A673 (cell line): Measurements from ENCODE around the gene ADGRF1. TPM values are rescaled to one million over a fixed set of nuclear protein-coding genes. Genes with fewer than 3 reads are reported as not detected.

Experiments
- BruUV-seq: library from RNA; stranded (reverse); fragments of 400-500 nt; replicated peaks from 2 replicates; lab custom pipeline; 2021; lab: Mats Ljungman, UMichigan
- CTCF ChIA-PET: fragments of 300-600 bp; sonication (Branson Sonifier 250); formaldehyde crosslinking; loops from one replicate; lab custom pipeline; 2022; ENCODE audit warnings: antibody characterized with exemption; lab: Charles Lee
- POLR2A ChIA-PET: fragments of 300-600 bp; sonication (Branson Sonifier 250); formaldehyde crosslinking; loops from one replicate; lab custom pipeline; 2022; ENCODE audit warnings: antibody characterized with exemption; ENCODE audit not compliant: low non-redundant PET; lab: Charles Lee
- DNase-seq: peaks from one replicate; pipeline ENCODE4 v3.0.0-alpha.2; 2015; ENCODE audit warnings: low spot score
- H3K27ac ChIP-seq: fragments of 200-600 bp; sonication (generic); 2 replicates; pipeline ENCODE4 v1.5.1; 2016; ENCODE audit warnings: mixed run types, low read depth, mild to moderate bottlenecking, mixed read lengths, antibody characterized with exemption, low read length; ENCODE audit not compliant: poor library complexity, severe bottlenecking
- H3K27me3 ChIP-seq: fragments of 200-600 bp; sonication (generic); replicated peaks from 2 replicates; pipeline ENCODE4 v1.6.1; 2017; ENCODE audit warnings: mixed run types, low read depth, mild to moderate bottlenecking, mixed read lengths, antibody characterized with exemption, low read length; ENCODE audit not compliant: insufficient read depth, poor library complexity
- H3K36me3 ChIP-seq: fragments of 200-600 bp; sonication (generic); 2 replicates; pipeline ENCODE4 v1.6.1; 2016; ENCODE audit warnings: mixed run types, mild to moderate bottlenecking, mixed read lengths, antibody characterized with exemption, low read length; ENCODE audit not compliant: insufficient read depth, poor library complexity, severe bottlenecking
- H3K4me1 ChIP-seq: fragments of 200-600 bp; sonication (generic); 2 replicates; pipeline ENCODE4 v1.6.1; 2017; ENCODE audit warnings: mixed run types, mild to moderate bottlenecking, mixed read lengths, antibody characterized with exemption, low read length; ENCODE audit not compliant: insufficient read depth, poor library complexity, severe bottlenecking
- H3K4me3 ChIP-seq: fragments of 200-600 bp; sonication (generic); 2 replicates; pipeline ENCODE4 v1.5.1; 2016; ENCODE audit warnings: low read depth, mixed run types, mild to moderate bottlenecking, mixed read lengths, low read length; ENCODE audit not compliant: poor library complexity, severe bottlenecking
- H3K9me3 ChIP-seq: fragments of 200-600 bp; sonication (generic); 2 replicates; pipeline ENCODE4 v1.6.1; 2016; ENCODE audit warnings: mixed run types, low read depth, mild to moderate bottlenecking, mixed read lengths, antibody characterized with exemption, low read length; ENCODE audit not compliant: poor library complexity, severe bottlenecking
- EZH2 ChIP-seq: fragments of 200-600 bp; sonication (generic); IDR thresholded peaks from 2 replicates; pipeline ENCODE4 v1.6.1; 2017; ENCODE audit warnings: borderline replicate concordance, low read depth, mild to moderate bottlenecking, mixed read lengths, antibody characterized with exemption, low read length; ENCODE audit not compliant: poor library complexity, severe bottlenecking
- intact Hi-C: fragments of 100-400 bp; cut with micrococcal nuclease; formaldehyde crosslinking; loops from one replicate; pipeline ENCODE4 v1.10.0; 2022; ENCODE audit not compliant: unreplicated experiment
- total RNA-seq: library from RNA; stranded (reverse); gene quantifications from 2 replicates; pipeline ENCODE4 v1.2.3, GENCODE V29; 2021
- TF ChIP-seq, protein P1 (sequence below): fragments of 300-800, 200-600 bp; sonication (generic); conservative IDR thresholded peaks from 2 replicates; pipeline ENCODE4 v1.5.1; 2017; ENCODE audit warnings: low read depth, mild to moderate bottlenecking, antibody characterized with exemption, low read length, moderate library complexity, mixed read lengths

Gene ADGRF1
- total RNA-seq, 1 experiment from 2014 or later: not detected

- no peak for DNase-seq
- no peaks in the 10 kb centered on the region for H3K9me3 ChIP-seq
- CTCF ChIA-PET: no interaction called here
- intact Hi-C loops: no loop called here
- BruUV-seq: no TSS peak
- no peak for TF ChIP-seq EZH2
- TF ChIP-seq, protein P1, sequence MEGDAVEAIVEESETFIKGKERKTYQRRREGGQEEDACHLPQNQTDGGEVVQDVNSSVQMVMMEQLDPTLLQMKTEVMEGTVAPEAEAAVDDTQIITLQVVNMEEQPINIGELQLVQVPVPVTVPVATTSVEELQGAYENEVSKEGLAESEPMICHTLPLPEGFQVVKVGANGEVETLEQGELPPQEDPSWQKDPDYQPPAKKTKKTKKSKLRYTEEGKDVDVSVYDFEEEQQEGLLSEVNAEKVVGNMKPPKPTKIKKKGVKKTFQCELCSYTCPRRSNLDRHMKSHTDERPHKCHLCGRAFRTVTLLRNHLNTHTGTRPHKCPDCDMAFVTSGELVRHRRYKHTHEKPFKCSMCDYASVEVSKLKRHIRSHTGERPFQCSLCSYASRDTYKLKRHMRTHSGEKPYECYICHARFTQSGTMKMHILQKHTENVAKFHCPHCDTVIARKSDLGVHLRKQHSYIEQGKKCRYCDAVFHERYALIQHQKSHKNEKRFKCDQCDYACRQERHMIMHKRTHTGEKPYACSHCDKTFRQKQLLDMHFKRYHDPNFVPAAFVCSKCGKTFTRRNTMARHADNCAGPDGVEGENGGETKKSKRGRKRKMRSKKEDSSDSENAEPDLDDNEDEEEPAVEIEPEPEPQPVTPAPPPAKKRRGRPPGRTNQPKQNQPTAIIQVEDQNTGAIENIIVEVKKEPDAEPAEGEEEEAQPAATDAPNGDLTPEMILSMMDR: no peak
- H3K36me3 ChIP-seq: no peaks in the 10 kb centered on the region
- H3K27ac ChIP-seq: no peak overlapping the region
- POLR2A ChIA-PET: no interaction called here
- H3K4me1 ChIP-seq: no peaks in the 10 kb centered on the region
- no peak overlapping the region for H3K4me3 ChIP-seq
- peaks cover 64% of the 10 kb centered on the region for H3K27me3 ChIP-seq
Observed at GRCh38 chr6:47004463-47004862, 37.7 kb downstream of the ADGRF1 start.

- H3K27ac ChIP-seq: no peak overlapping the region
- POLR2A ChIA-PET: no interaction called here
- CTCF ChIA-PET: no interaction called here
- no peaks in the 10 kb centered on the region for H3K4me1 ChIP-seq
- intact Hi-C loops: no loop called here
- H3K36me3 ChIP-seq: no peaks in the 10 kb centered on the region
- no peak overlapping the region for H3K4me3 ChIP-seq
- no peak for TF ChIP-seq EZH2
- TF ChIP-seq, protein P1: no peak
- peaks cover 63% of the 10 kb centered on the region for H3K27me3 ChIP-seq
- no peaks in the 10 kb centered on the region for H3K9me3 ChIP-seq
- DNase-seq: no peak
- BruUV-seq: no TSS peak
Observed at GRCh38 chr6:47000842-47001241, 41.3 kb downstream of the ADGRF1 start.

DNA sequence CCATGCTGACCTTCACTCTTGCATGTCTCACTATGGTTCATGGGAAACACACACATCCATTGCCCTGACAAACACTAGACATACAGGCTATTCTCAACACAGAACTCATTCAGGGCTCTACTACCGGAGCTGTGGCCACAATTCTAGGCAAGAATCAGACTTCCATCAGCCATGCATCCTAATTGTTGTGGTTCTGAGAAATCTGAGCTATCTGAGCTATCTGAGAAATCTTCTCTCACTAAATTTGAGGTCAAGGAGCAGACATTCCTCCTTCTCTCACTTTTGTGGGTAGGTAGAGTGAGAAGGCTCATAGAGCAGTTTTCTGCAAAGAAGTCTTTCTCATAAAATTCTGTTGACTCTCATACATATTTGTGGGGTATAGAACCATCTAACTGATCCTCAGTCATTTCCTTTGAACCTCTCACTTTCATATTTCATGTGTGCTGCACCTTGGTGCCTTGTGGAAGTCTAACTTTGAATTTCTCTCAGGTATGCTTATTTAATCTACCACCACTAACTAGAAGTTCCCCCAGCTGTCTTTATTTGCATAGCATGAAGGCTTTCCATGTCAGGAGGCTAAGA is 43.6 kb downstream of the ADGRF1 start:
- Histone ChIP-seq H3K4me1 (no peaks in the 10 kb centered on the region), H3K27ac (no peak overlapping the region), H3K9me3 (no peaks in the 10 kb centered on the region), H3K27me3 (peaks cover 64% of the 10 kb centered on the region), H3K4me3 (no peak overlapping the region), H3K36me3 (no peaks in the 10 kb centered on the region)
- ChIA-PET CTCF (interaction anchor here (0.5 kb wide), 1 partner anchor 1576 kb away, joined by 3 read pairs; no protein-coding TSS in a partner anchor), POLR2A (no interaction called here)
- no peak for TF ChIP-seq EZH2
- TF ChIP-seq, protein P1: no peak
- DNase-seq: no peak
- intact Hi-C loops: no loop called here
- no TSS peak for BruUV-seq
